H1 (cell line): ENCODE data around the gene GKN2. TPM values are rescaled to one million over a fixed set of nuclear protein-coding genes. Genes with fewer than 3 reads are reported as not detected.

ENCODE experiments used
- EZH2 ChIP-seq: fragments of 200-600 bp; sonication (generic); IDR thresholded peaks from 2 replicates; pipeline ENCODE4 v1.7.1; 2012; ENCODE audit warnings: low read depth, mild to moderate bottlenecking, moderate library complexity, low read length, inconsistent platforms; ENCODE audit not compliant: severe bottlenecking
- RBBP5 ChIP-seq: IDR thresholded peaks from 2 replicates; pipeline ENCODE4 v1.7.1; 2012; ENCODE audit warnings: low read depth, mild to moderate bottlenecking, inconsistent platforms, low read length, moderate library complexity, borderline replicate concordance
- TAF7 ChIP-seq: optimal IDR thresholded peaks from 2 replicates; pipeline ENCODE3; 2011; ENCODE audit warnings: low read depth, mild to moderate bottlenecking, inconsistent platforms, low read length, moderate library complexity, borderline replicate concordance
- TCF12 ChIP-seq: IDR thresholded peaks from 2 replicates; pipeline ENCODE4 v1.6.1; 2011; ENCODE audit warnings: low read depth, mild to moderate bottlenecking, low read length
- YY1 ChIP-seq: IDR thresholded peaks from 2 replicates; pipeline ENCODE4 v1.6.1; 2011; ENCODE audit warnings: low read depth, mild to moderate bottlenecking, low read length
- polyA plus RNA-seq, 7 experiments: library from polyadenylated mRNA; depleted of rRNA in 3 of 7; stranded (reverse) in 5 of 7; unstranded in 2 of 7; fragments of >200 nt in 5 of 7; fragments of 200-250 nt in 2 of 7; gene quantifications; 1 replicate in 5 of 7; 2 replicates in 1 of 7; 4 replicates in 1 of 7; pipeline versions ENCODE4 v1.2.1 to v1.2.3, GENCODE V29; 2011 to 2013; ENCODE audit warnings: missing spikeins in 2 of 7, mixed read lengths in 2 of 7
- total RNA-seq: library from RNA; stranded (reverse); fragmentation: NEBNext Ultra II Directional; extraction: Animal tissue kit (Norgen Biotek cat#: 25700); gene quantifications from 2 replicates; pipeline ENCODE4 v1.2.1, GENCODE V29; 2021

Gene GKN2
- total and polyA plus RNA-seq, 2 of the 8 experiments (the other 6 are each of a cell fraction or from before 2014, with no cell fraction given), result not detected

DNA sequence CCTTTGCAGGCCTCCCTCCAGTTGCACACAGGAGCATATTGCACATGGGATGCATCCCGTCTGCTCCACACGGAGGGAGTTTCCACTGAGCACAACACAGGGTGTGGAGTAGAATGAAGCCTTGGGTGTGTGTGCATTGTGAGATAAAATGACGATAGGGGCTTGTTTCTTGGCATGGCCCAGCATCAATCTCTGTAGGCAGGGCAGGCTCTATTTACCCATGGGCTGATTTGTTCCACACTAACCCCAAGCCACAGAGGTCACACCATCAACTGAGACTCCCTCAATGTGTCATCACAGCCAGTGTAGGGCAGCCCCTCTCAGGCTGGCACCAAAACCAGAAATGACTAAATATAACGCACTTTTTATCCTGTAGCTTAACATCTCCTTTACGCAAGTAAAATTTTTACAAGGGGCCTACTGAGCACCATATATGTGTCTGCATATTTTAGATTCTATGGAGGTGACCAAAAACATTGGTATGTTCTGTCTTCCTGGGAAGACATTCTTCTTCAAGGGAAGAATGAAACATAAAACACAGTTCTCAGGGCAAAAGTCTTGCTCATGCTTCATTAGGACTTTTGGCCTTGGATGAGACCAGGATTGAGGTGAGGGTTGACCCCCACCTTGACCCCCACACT, 19.0 kb upstream of the GKN2 start (continued):
- TF ChIP-seq RBBP5, result no peak
- no peak for TF ChIP-seq EZH2
- TF ChIP-seq YY1, result no peak
- TF ChIP-seq TAF7, result no peak
- no peak for TF ChIP-seq TCF12
